Fibroblast of skin of left quadriceps (primary cell): ENCODE measurements around the gene EPHX1.

ENCODE experiments used
- DNase-seq, 2 experiments: peaks; one replicate each; pipeline ENCODE4 v3.0.0-alpha.2; 2013; ENCODE audit warnings: low read depth in 2 of 2

Gene EPHX1

DNA sequence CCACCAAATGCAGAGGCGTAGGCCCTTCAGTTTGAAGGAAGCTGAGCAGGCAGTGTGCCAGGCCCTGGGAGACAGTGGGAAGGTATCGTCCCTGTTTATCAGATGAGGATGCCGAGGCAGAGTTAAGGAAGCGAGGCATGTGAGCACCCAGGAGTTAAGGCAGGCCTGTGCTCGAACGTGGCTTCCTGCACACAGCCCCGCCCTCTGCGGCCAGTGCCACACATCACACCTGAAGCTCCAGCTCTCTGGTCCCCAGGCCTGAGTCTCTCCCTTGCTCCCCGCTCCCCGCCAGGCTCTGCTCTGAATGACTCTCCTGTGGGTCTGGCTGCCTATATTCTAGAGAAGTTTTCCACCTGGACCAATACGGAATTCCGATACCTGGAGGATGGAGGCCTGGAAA lies 32.1 kb downstream of the EPHX1 start:
- DNase-seq, result no peak

DNA sequence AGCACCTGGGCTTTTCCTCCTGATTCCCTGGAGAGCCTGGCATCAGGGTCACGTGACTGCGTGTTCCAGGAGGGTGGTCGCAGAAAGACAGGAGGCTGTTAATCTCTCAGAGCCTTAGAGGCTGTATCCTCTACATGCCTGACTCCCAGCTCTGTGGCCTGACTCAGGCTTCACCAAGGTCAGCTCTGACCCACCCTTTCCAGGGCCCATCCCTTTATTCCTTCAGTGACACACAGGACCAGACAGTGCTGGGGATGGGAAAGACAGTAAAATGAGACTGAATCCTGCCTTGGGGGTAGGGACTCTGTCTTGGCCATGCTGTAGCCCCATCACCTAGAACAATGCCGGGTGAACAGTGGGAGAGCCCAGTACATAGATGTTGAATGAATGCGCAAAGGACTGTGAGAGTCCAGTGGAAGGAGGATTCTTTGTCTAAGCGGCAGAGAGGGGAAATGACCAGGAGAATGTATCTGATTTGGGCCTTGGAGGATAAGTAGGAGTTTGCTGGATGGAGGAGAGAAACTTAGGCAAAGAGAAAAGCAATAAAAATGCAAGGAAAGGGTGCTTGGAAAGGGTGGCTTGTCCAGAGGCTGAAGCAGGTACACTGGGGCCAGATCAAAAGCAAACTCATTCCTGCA lies 33.0 kb downstream of the EPHX1 start:
- DNase-seq, result no peak

DNA sequence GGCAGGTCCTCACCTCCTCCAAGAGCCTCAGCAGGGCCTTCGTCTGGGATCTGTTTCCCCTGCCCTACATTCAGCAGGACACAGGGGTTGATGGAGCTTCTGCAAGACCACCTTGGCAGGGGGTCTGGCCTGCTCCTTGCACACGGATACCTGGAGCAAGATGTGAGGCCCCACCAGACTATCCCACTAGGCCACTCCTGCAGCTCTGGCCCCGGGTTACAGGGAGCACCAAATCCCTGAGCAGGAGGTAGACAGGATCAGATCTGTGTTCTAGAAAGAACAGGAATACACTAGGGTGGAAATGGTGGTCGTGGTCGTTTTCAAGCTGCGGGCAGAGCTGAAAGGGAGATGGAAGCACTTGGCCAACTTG lies 33.5 kb downstream of the EPHX1 start:
- DNase-seq, result no peak

DNA sequence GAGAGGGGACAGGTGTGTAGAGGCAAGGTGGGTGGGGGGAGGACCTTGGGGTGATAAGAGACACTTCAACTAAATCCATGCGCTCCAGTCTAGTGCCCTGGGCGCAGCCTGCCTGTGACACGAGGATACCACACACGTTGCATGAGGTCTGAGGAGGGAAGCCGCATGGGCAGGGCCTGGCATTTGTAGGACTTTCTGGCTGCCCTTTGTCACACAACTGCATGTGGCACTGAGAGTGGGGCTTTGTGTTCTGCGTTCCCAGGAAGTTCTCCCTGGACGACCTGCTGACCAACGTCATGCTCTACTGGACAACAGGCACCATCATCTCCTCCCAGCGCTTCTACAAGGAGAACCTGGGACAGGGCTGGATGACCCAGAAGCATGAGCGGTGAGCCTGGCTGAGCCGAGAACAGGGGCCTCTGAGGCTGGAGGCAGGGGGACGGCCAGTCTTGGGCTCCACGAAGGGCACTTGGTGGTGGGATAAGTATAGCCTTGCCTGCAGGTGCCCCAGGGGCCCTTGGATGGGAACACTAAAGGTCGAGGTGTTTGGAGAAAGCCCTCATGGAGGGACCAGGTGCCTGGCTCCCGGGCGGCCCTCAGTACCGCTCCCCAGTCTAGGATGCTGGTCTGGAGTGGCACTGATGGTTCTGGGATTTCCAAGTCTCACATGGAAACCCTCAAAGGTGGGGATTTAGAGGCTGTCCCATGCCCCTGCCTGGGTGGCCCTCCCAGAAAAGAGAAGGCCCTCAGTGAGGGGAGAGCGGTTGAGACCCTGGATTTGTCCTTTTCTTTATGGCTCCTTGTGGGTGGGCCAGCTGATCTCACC lies 34.5 kb downstream of the EPHX1 start:
- no peak for DNase-seq

DNA sequence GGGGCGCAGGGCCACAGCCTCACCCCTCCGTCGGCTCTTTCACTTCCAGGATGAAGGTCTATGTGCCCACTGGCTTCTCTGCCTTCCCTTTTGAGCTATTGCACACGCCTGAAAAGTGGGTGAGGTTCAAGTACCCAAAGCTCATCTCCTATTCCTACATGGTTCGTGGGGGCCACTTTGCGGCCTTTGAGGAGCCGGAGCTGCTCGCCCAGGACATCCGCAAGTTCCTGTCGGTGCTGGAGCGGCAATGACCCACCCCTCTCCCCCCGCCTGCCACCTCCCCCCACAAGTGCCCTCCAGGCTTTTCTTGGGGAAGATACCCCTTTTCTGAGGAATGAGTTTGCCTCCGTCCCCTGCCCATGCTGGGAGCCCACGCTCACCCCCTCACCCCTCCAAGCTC lies 35.2 kb downstream of the EPHX1 start:
- no peak for DNase-seq

DNA sequence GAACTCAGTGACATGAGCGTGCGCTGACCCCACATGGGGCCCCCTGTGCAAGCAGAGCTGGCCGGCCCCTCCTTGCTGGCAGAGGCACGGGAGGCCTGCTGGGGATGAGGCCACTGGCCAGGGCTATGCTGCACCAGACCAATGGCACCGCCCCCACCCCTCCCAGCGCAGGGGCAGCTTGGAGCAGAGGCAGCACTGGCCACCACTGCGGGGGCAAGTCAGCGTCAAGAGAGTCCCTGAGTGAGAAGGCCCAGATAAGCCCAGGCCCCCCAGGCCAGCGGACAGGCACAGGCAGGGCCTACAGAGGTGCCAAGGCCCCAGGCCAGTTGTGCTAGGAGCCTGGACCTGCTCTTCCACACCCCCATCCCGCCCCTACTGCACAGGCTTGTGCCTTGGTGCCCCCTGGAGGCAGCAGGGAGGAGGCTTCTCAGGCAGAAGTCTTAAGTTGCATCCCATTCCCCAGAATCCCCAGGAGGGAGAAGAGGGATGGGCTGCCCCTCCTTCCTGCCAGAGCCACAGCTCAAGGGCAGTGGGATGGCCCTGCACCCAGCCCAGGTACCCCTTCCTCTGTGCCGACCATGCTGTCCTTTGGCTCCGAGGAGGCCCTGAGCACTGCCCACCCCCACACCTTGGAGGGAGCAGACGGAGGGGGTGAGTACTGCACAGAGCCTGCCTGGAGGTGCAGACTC lies 35.8 kb downstream of the EPHX1 start:
- peak; percentile 37 to 49 for DNase-seq

DNA sequence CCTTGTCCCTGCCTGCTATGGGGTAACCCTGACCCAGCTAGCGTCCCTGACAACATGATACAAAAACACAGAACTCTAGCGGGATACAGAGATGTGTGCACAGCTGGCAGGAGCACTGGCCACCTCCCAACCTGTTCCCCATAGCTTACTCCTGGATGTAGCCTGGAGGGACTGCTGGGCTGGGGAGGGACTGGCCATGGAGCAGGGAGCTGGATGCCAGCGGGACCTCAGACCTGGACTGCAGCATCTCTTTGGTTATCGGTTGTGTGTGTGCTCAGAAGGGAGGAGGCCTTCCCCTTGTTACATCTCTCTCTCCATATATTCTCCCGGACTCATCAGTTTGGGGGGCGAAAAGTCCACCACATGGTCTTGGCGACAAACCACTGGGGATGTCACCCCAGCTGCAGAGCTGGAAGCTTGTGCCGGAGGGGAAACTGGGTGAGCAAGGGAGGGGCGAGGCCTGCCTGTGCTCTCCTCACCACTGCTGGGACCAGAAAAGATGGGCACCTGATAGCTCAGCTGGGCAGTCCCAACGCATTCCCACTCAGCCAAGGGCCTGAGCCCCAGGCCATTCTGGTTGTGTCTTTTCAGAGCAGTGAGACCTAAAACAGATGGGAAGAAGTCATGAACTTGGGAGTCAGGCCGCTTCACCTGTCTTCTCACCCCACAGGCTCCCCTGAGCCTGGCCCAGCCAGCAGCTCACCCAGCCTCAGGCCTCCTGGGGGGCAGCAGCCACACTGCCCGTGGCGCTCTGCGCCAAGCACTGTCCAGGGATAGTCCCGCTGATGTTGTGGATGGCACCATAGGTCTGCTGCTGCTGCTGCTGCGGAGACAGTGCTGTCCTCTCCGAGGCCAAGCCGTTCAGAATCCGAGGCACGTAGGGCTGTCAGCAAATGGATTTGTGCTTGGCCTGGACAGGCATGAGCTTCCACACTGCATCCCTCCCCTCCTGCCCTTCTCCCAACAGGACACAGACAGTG lies 36.7 kb downstream of the EPHX1 start:
- DNase-seq, result no peak

DNA sequence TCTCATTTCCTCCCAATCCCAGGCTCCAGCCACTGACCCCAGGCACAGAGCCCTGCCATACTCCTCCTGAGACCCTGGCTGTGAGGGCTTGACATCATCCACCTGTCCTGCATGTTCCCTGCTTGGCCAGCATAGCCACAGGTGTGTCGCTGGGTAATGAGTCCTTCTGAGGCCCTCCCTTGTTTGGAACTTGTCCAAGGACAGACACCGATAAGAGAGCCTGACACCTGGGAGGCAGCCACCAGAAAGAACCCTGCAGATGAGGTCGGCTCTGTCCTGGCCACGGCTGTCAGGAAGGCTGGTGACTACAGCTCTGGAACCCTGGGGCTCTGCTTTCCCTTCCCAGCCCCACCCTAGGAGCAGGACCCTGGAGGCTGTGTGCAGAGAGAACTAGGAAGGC lies 37.7 kb downstream of the EPHX1 start:
- DNase-seq, result no peak

DNA sequence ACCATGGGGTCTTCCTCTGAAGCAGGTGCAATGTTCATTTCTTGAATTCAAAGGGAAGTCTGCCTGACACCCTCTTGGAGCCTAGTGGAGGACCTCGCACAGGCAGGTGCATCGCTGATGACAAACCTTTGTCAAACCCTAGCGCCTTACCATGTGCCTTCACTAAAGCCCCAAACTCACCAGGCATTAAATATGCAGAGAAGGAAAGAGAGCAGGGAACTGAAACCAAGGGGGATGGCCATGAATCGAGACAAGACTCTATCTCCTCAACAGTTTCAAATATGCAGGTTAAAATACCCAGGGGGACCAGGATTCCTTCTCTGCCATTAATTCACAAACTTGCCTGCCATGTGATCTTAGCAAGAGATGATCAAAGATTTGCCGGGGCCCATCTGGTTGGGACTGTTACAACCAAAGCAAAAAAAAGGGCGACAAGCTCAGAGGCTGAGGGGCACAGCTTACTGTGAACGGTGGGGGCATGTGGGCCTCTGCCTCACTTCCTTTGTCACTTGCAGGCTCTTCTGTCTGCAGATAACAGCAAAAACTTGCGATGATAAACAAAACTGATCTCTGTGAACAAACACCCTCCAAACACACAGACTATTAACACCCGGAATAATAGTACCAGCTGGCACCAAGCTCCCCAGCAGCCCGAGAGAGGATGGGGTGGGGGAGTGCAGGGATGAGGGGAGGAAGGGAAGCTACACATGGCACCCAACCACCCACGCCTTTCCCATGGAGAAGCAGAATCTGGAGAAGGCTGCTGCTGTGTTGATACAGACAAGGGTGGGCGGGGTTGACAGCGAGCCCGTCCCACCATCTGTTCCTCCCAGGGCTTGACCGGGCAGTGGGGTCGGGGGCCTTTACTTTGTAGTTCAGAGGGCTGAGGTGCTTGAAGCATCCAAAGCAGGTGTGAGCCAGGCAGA lies 38.4 kb downstream of the EPHX1 start:
- no peak for DNase-seq

DNA sequence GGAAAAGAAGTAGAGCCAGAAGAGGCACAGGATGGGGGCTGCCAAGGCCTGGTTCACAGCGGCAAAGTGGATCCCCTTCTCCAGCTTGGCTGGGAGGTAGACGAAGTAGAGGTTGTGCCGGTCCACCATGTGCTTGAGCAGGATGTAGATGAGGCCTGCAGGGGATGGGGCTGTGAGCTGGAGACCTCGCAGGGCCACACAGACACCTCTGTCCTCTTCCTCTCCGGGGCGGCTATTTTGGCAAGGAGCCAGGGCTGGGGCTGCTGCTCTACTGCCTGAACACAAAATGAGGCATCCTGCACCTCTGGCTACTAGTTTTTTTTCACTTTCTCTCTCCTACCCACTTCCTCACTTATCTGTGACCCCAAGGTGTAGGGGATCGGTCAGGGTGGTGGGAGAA lies 40.0 kb downstream of the EPHX1 start:
- no peak for DNase-seq

DNA sequence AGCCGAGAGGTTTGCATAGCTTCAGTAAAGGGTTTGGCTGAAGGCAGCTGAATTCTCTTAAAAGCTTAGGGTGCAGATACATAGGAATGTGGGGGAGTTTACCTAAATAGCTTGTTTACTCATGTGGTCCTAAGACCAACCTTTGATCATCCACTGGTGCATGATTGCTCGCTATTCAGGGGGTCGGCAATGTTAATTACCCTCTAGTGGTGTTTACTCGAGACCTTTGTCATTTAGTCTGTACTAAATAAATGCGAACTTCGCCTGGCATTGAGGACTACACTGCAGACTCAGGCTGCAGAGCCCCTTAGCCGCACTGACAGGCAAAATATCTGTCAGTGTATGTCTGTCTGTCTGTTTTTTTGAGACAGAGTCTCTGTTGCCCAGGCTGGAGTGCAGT lies 40.4 kb downstream of the EPHX1 start:
- no peak for DNase-seq

DNA sequence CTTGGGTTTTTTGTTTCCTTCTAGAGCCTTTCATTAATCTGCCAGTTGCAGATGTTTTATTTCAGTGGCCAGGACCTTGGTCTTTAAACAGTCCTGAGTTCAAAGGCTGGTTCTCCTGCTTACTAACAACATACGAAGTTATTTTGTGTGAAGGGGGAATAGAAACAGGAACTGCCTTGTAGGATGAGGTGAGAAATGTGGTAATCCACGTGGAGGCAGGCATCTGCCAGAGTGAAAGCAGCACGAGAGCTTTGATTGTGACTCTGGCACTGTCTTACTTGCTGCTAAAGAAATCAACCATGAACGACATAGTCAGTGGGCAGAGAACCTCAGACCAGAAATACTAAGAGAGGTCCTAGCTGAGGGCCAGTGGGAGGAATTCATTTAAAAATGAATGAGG lies 41.9 kb downstream of the EPHX1 start:
- no peak for DNase-seq

DNA sequence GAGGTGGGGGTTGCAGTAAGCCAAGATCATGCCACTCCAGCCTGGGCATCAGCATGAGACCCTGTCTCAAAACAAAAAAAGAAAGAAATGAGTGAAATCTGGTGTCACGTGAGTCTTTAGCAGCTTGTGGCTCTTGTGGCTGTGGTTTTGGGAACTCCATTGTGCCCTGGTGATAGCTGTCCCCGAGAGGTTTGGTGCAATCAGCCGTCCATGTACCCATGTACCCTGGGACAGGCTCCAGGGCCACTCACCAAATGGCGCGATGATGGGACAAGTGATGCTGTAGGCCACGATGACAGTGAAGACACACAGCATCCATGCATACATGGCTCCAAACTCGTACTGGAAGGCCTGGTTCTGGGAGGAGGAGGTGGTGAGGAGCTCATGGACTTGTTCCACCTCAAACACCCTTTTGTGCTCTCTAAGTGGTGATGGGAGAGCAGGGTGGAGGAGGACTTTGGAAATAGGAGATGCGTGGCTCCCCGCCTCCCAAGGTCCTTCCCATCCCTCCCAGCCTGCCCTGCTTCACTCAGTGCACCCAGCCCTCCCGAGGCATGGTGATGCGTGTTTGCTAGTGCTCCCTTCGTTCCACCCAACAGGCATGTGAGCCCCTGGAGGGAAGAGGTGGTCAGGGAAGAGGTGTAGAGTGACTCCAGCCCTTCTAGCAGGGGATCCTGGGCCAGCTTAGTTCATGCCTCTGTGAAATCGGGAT lies 42.6 kb downstream of the EPHX1 start:
- no peak for DNase-seq

DNA sequence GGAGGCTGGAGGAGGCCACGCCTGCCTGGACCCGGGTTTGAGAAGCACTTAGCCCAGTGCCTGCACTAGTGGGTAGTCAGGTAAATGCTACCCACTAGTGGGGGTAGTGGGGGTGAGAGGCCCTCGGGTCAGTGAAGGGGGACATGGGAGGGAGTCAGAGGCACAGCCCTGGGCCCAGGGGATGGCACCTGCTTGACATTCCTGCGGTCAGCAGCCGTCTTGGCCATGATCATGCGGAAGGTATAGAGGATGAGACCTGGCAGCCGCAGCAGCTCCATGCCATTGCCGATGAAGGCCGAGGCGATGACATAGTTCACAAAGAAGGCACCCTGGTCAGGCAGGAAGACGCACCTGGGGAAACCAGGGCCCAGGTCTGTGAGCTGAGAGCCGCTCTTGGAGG lies 43.5 kb downstream of the EPHX1 start:
- DNase-seq, result no peak

DNA sequence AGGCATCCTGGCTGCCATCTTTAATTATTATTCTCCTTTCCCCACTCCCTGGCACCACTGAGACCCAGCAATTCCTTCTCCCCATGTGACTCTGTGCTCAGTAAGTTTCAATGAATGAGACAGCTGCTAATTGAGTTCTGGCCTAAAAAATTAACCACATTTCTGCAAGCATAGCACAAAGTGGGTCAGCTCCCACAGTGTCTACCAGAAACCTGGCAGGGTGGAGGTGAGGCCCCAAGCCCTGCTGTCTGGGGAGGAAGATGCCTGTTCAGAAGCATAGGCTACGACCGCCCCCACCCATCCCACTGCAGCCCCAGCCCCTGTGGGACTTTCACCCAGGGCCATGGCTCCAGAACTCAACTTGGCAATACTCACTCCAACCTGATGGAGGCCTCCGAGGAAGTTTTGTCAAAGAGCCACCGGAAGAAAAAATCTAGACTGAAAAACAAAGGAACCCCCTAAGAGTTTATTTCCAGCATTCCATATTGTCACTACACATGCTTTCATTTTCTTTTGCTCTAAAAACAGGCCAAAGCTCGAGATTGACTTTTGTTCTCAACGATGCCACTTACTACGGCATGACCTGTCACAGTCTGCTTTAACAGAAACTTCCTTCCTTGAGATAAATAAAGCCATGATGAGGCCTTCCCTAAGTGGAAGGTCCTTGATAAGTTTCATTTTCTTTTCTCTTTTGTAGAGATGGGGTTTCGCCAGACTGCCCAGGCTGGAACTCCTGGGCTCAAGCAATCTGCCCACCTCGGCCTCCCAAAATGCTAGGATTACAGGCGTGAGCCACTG lies 45.8 kb downstream of the EPHX1 start:
- no peak for DNase-seq

DNA sequence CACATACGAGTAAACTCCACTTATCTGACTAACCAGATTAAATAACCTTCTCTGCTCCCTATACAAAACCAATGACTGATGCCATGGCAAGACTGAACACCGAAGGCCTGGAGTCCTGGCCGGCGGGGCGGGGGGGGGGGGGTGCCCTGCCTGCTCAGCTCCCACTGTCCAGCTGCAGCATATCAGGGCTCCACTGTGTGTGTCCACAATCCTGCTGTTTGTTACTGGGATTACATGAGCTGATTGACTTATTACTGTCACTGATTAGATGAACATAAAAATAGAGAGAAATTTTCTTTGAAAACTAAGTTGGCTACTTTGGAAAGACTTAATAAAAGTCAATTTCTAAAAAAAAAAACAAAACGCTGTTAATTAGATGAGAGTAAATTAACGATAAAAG lies 47.3 kb downstream of the EPHX1 start:
- no peak for DNase-seq

DNA sequence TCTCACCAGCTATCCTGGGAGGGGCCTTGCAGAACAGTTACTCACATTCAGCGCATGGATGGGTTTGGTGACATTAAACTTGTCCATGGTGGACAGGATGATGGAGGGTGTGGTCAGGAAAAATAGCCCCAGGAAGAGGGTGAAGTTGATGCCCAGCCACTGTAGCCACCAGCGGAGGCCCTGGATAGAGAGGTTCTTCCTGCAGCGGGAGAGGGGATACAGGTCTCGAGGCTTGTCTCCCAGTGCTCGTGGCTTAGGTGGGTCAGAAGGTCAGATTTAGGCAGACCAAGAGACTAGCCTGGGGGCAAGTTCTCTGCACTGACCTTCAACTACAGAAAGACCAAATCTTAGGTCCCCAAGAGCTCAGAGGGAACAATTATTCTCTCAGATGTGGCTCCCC lies 49.2 kb downstream of the EPHX1 start:
- no peak for DNase-seq

DNA sequence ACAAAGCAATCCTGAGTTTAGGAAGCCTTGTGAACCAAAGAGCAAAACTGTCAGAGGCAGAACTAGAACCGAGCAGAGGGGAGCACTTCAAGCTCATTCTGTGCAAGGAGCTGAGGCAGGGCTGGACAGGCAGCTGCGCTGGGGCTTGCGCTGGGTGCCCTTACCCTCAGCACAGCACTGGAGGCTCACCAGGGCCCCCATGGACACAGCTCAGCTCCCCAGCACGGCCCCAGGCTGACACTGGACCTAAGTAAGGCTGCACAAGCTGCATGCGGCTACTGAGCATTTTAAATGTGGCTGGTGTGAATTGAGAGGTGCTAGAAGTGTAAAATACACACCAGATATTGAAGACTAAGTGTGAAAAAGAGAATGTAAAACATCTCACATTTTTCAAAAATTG lies 50.2 kb downstream of the EPHX1 start:
- no peak for DNase-seq

DNA sequence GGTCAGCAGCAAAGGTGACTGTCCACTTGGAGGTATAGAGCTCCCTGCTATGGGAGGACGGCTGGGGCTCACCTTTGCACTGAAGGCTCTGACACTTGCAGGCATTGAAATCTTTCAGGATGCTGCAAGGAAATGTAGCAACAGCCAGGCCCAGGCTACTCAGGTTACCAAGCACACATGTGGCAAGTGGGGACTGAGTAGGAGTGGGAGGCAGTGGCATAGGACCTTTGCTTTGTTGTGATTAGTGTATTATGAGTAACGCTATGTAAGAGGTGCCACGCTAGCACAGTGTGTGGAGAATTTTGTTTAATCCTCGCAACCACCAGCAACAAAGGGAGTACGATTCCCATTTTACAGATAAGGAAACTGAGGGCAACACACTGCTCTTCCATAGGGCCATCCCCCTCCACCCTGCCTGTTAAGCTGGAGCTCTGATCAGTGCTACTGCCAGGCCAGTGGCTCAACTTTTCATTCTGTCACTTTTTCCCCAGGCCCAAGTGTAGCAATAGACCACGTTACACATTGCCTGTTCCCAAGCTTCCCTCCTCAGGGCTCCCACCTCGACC lies 51.0 kb downstream of the EPHX1 start:
- no peak for DNase-seq
